Spleen (tissue), 11 donors: ENCODE results near the gene KRT7. TPM values are rescaled to one million over a fixed set of nuclear protein-coding genes. Genes with fewer than 3 reads are reported as not detected.

Experiments
- DNase-seq: peaks from one replicate; pipeline ENCODE4 v3.0.0-alpha.2; 2020
- H3K27ac ChIP-seq, 8 donors: fragments of 200-600 bp; sonication (generic) in 7 of 8; 1 replicate in 4 of 8; 2 replicates in 4 of 8; pipeline versions ENCODE4 v1.5.0 to v1.8.0; 2016 to 2021; ENCODE audit warnings: inconsistent platforms in 4 of 8, mild to moderate bottlenecking in 4 of 8, moderate library complexity in 1 of 8
- H3K27me3 ChIP-seq, 7 donors: fragments of 200-600 bp; sonication (generic) in 6 of 7; replicated peaks in 1 of 7; 1 replicate in 4 of 7; 2 replicates in 3 of 7; pipeline versions ENCODE4 v1.5.0 to v1.8.0; 2016 to 2021; ENCODE audit warnings: inconsistent platforms in 3 of 7, mild to moderate bottlenecking in 1 of 7
- H3K36me3 ChIP-seq, 6 donors: fragments of 200-600 bp; sonication (generic) in 5 of 6; 1 replicate in 4 of 6; 2 replicates in 2 of 6; pipeline versions ENCODE4 v1.5.0 to v1.8.0; 2016 to 2021; ENCODE audit warnings: inconsistent platforms in 2 of 6
- H3K4me1 ChIP-seq, 6 donors: fragments of 200-600 bp; sonication (generic) in 5 of 6; 1 replicate in 3 of 6; 2 replicates in 3 of 6; pipeline versions ENCODE4 v1.5.0 to v1.8.0; 2016 to 2021; ENCODE audit warnings: inconsistent platforms in 3 of 6
- H3K4me3 ChIP-seq, 8 donors: fragments of 200-600 bp; sonication (generic) in 7 of 8; 1 replicate in 4 of 8; 2 replicates in 4 of 8; pipeline versions ENCODE4 v1.5.0 to v1.8.0; 2016 to 2021; ENCODE audit warnings: inconsistent platforms in 4 of 8, mild to moderate bottlenecking in 4 of 8, moderate library complexity in 2 of 8
- H3K9me3 ChIP-seq, 8 donors: fragments of 200-600 bp; sonication (generic) in 7 of 8; 1 replicate in 4 of 8; 2 replicates in 4 of 8; pipeline versions ENCODE4 v1.5.0 to v1.8.0; 2016 to 2021; ENCODE audit warnings: inconsistent platforms in 4 of 8
- POLR2A ChIP-seq, 3 donors: fragments of 450-650 bp; IDR thresholded peaks; one replicate each; pipeline ENCODE4 v1.5.1; 2017; ENCODE audit warnings: antibody characterized with exemption in 3 of 3, mild to moderate bottlenecking in 1 of 3
- POLR2AphosphoS5 ChIP-seq, 3 donors: sonication (generic); formaldehyde crosslinking; IDR thresholded peaks; one replicate each; pipeline ENCODE4 v1.5.1; 2017; ENCODE audit warnings: antibody characterized with exemption in 3 of 3
- WGBS, 5 donors: extraction: QIAGEN DNeasy Blood & Tissue Kit in 3 of 5; methylation state at CpG; one replicate each; pipeline versions ENCODE4 v1.1.5 to v1.1.7; 2013 to 2018; 5-methylcytosine and 5-hydroxymethylcytosine counted together
- intact Hi-C: fragments of 100-400 bp; cut with DNase I; formaldehyde crosslinking; loops from one replicate; pipeline ENCODE4 v1.15.0; 2023; ENCODE audit warnings: low total_unique reads
- polyA plus RNA-seq, 3 donors: library from polyadenylated mRNA; stranded (reverse); fragments of 200-250 nt; gene quantifications; one replicate each; pipeline ENCODE4 v1.2.1, GENCODE V29; 2013
- total RNA-seq, 7 donors: library from RNA; depleted of rRNA in 3 of 7; stranded (reverse); fragments of >200 nt in 3 of 7; fragmentation: NEBNext Ultra II Directional in 4 of 7; extraction: Animal tissue kit (Norgen Biotek cat#: 25700) in 4 of 7; gene quantifications; one replicate each; pipeline versions ENCODE4 v1.1.0 to v1.2.1, GENCODE V29; 2016 to 2021
- TF ChIP-seq, protein P1 (sequence below), 11 experiments: fragments of 200-600 bp in 7 of 11; fragments of 450-650 bp in 4 of 11; sonication (generic) in 4 of 11; IDR thresholded peaks in 8 of 11; conservative IDR thresholded peaks in 3 of 11; 1 replicate in 7 of 11; 2 replicates in 4 of 11; pipeline versions ENCODE4 v1.4.0 to v1.8.0; 2016 to 2021; ENCODE audit warnings: antibody characterized with exemption in 11 of 11, inconsistent platforms in 4 of 11, mild to moderate bottlenecking in 1 of 11
- donor health status: healthy with polysubstance abuse.
- donor health status: DM: no; HTN: no; CAD: no; lungs with moderate emphysema.
- donor health status: DM: no; HTN: no; CAD: no.
- donor health status: Bipolar disorder and iron deficiency.
- donor health status: healthy.
- donor health status: DM: no; HTN: no; CAD: no.
- donor health status: DM: yes; HTN: yes; CAD: no.

The KRT7 gene
- total and polyA plus RNA-seq, 10 donors: 0.73 to 1.9 (median 1.2) TPM; not detected in 3

DNA sequence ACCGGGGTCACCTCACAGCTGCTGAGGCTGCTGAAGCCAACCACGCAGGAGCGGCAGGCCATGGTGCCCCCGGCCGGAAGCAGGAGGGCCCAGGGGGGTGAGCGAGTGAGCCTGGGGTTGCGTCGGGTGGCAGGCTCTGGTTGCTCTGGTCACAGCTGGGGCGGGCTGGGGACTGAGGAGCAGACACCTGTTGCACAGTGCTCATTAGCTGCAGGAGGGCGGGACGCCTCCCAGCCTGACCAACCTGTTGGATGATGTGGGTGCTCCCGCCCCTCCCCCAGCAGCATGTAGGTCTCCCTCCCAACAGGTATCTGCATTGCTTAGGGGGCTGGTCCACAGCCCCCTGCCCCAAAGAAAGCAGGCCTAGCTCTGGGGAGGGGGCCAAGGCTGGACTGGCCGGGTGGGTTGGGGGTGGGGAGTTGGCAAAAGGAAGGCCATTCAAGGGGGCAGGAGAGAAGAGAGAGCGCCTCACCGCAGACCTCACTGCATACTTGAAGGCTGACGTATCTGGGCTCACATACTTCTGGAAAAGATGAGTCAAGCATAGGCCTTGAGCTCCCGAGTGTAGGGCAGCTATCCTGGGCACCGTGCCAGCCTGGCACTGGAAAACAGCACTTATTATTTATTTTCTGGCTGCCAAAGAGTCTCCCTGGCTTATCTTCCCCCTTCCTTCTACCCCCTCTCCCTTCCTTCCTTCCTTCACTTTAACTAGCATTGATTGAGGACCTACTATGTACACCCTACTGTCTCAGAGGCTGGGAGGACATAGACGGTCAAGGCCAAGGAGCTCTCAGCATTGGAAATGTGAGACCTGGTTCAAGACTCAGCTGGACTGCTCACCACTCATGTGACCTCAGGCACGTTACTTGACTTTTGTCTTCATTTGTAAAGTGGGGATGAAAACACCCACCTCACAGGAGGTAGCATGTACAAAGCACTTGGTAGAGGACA lies 40.9 kb upstream of the KRT7 start, which contains the start of gene KRT80:
TSS of gene KRT80 (minus strand) at position 174 of the 951 bp plus-strand sequence. CDS start at position 62, 112 bp downstream.
- H3K27ac ChIP-seq: peak within 1 kb of the TSS in 5 of 8 donors; percentile 27 to 77 (median 69)
- intact Hi-C loops: no loop called here
- H3K4me3 ChIP-seq: no peak within 1 kb of the TSS
- DNase-seq: no peak
- no peaks in the 10 kb centered on the region for H3K36me3 ChIP-seq
- TF ChIP-seq POLR2A (IDR thresholded peaks at IDR 0.05): no peak
- peak in 2 of 3 donors; percentile 47 to 87 for TF ChIP-seq POLR2AphosphoS5 (IDR thresholded peaks at IDR 0.05)
- H3K4me1 ChIP-seq: peaks cover 0 to 84% (median 39%) of the 10 kb centered on the region in 6 donors
- H3K27me3 ChIP-seq: peaks cover 0 to 11% (median 0%) of the 10 kb centered on the region in 7 donors
- 34 to 71% (median 58%) methylated on average over 7 to 20 of the region's 20 CpGs for WGBS, 5 donors
- H3K9me3 ChIP-seq: no peaks in the 10 kb centered on the region

DNA sequence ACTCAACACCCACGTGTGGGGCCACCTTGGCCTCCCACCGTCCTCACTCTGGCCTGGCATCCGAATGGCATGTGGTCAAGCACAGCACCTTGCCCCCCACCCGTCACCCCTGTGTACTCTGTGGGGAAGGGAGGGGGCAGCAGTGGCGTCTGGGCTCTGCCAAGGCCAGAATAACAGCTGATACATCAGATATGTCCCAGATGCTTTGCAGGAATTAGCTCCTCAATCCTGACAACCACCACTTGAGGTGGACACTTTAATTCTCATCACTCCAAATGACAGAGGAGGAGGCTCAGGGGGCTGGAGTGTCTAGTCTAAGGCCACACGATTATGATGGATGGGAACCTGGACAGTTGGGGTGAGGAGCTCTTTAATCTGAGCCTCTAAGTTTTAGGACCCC lies 39.5 kb upstream of the KRT7 start:
- 47 to 53% (median 51%) methylated on average over 5 to 6 of the region's 6 CpGs for WGBS, 5 donors
- intact Hi-C loops: no loop called here

DNA sequence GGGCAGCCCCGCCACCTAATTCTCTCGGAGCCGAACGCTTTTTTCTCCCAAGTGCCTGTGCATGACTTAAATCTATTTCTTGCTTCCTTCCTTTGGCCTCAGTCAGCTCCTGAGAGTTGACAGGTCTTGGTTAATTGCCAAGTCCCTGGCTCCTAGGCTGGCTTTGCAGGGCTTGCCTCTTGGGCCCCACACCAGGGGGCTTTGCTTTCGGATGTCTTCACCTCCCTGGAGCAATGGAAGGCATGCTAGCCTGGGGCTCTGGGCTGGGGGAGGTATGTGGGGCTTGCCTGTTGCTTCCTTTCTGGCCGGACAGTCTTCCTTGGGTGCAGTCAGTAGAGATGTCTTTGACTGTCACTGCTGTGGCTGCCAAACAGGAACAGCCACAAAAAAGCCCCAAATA lies 39.1 kb upstream of the KRT7 start:
- no peak for DNase-seq
- 18 to 37% (median 26%) methylated on average over 5 to 6 of the region's 6 CpGs for WGBS, 5 donors
- Histone ChIP-seq H3K4me3 (no peak overlapping the region), H3K27me3 (peaks cover 0 to 11% (median 0%) of the 10 kb centered on the region in 7 donors), H3K4me1 (peaks cover 11 to 84% (median 53%) of the 10 kb centered on the region in 6 donors), H3K27ac (peak overlapping the region in 6 of 8 donors; percentile 36 to 77 (median 68)), H3K36me3 (no peaks in the 10 kb centered on the region), H3K9me3 (no peaks in the 10 kb centered on the region)
- TF ChIP-seq, protein P1, sequence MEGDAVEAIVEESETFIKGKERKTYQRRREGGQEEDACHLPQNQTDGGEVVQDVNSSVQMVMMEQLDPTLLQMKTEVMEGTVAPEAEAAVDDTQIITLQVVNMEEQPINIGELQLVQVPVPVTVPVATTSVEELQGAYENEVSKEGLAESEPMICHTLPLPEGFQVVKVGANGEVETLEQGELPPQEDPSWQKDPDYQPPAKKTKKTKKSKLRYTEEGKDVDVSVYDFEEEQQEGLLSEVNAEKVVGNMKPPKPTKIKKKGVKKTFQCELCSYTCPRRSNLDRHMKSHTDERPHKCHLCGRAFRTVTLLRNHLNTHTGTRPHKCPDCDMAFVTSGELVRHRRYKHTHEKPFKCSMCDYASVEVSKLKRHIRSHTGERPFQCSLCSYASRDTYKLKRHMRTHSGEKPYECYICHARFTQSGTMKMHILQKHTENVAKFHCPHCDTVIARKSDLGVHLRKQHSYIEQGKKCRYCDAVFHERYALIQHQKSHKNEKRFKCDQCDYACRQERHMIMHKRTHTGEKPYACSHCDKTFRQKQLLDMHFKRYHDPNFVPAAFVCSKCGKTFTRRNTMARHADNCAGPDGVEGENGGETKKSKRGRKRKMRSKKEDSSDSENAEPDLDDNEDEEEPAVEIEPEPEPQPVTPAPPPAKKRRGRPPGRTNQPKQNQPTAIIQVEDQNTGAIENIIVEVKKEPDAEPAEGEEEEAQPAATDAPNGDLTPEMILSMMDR (IDR thresholded peaks at IDR 0.05 in 8 of 11, conservative IDR thresholded peaks at IDR 0.05 in 3 of 11): no peak
- TF ChIP-seq POLR2A (IDR thresholded peaks at IDR 0.05) (no peak), POLR2AphosphoS5 (IDR thresholded peaks at IDR 0.05) (no peak)
- intact Hi-C loops: no loop called here

More for the DNA sequence above, 39.5 kb upstream of the KRT7 start:
- TF ChIP-seq POLR2A (IDR thresholded peaks at IDR 0.05) (no peak), POLR2AphosphoS5 (IDR thresholded peaks at IDR 0.05) (no peak)
- TF ChIP-seq, protein P1 (IDR thresholded peaks at IDR 0.05 in 8 of 11, conservative IDR thresholded peaks at IDR 0.05 in 3 of 11): no peak
- DNase-seq: no peak
- H3K4me1 ChIP-seq: peaks cover 6 to 84% (median 49%) of the 10 kb centered on the region in 6 donors
- H3K4me3 ChIP-seq: no peak overlapping the region
- no peaks in the 10 kb centered on the region for H3K36me3 ChIP-seq
- H3K27ac ChIP-seq: peak overlapping the region in 6 of 8 donors; percentile 36 to 77 (median 68)
- peaks cover 0 to 11% (median 0%) of the 10 kb centered on the region in 7 donors for H3K27me3 ChIP-seq
- H3K9me3 ChIP-seq: no peaks in the 10 kb centered on the region

DNA sequence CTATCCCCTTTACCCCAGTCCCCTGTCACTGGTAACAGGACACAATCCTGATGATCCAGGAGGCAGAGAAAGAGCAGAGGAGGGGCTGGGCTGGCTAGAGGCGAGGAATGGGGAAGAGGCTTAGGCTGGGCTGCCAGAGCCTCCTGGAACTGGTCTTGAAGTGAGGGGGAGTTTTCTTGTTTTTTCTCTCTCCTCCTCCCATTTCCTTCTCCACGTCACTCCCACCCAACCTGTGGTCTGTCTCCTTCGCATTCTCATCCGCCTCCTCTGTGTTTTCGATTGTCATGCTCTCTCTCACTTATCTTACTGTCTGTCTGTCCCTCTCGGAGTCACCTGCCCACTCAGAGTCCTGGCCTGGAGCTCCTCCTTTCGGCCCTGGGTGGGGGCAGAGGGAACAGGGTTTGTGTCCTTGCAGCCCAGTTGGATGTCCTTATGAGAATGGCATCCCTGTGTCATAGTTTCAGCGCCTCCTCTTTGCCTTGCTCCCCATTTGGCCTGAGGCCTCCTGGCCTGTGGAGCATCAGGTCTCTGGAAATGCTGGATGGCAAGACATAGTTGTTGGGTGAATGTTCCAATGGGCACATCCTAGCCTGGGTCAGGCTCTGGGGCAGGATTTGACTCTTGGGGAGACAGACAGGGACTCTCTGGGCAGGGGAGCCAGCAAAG lies 37.8 kb upstream of the KRT7 start:
- Histone ChIP-seq H3K27ac (peak overlapping the region in 7 of 8 donors; percentile 36 to 77 (median 69)), H3K4me1 (peaks cover 11 to 85% (median 55%) of the 10 kb centered on the region in 6 donors), H3K9me3 (no peaks in the 10 kb centered on the region), H3K4me3 (no peak overlapping the region), H3K36me3 (no peaks in the 10 kb centered on the region), H3K27me3 (peaks cover 0 to 11% (median 0%) of the 10 kb centered on the region in 7 donors)
- WGBS, 5 donors: 51 to 72% (median 61%) methylated on average over 8 of the region's 8 CpGs
- TF ChIP-seq, protein P1 (IDR thresholded peaks at IDR 0.05 in 8 of 11, conservative IDR thresholded peaks at IDR 0.05 in 3 of 11): no peak
- TF ChIP-seq POLR2AphosphoS5 (IDR thresholded peaks at IDR 0.05): peak in 2 of 3 donors; percentile 21 to 49
- no peak for TF ChIP-seq POLR2A (IDR thresholded peaks at IDR 0.05)
- intact Hi-C loops: no loop called here
- DNase-seq: no peak
